Left renal pelvis (tissue), 4 donors: Measurements from ENCODE around the gene SPA17. TPM values are rescaled to one million over a fixed set of nuclear protein-coding genes. Genes with fewer than 3 reads are reported as not detected.

Experiments
- polyA plus RNA-seq, 4 donors: library from polyadenylated mRNA; unstranded; fragments of 120-200 nt; gene quantifications; one replicate each; pipeline ENCODE4 v1.2.1, GENCODE V29; 2013; ENCODE audit not compliant: insufficient read length in 4 of 4

SPA17 gene
- polyA plus RNA-seq, 4 donors: 5.0 to 24.4 (median 19.2) TPM

Other genes with a start within 250 kb of the SPA17 start
- not detected for gene OR8B4, start 249.0 kb upstream of the SPA17 start, polyA plus RNA-seq
- gene OR8B8, start 228.2 kb upstream of the SPA17 start, polyA plus RNA-seq: not detected
- gene OR8B12, start 130.2 kb upstream of the SPA17 start, polyA plus RNA-seq: not detected
- not detected for gene OR8A1, start 103.9 kb upstream of the SPA17 start, polyA plus RNA-seq
- not detected for gene PANX3, start 62.5 kb upstream of the SPA17 start, polyA plus RNA-seq
- 10 to 100 TPM; 24.9 to 41.4 (median 28.7) TPM for gene TBRG1, start 51.0 kb upstream of the SPA17 start, polyA plus RNA-seq
- 10 to 100 TPM in 3 of 4 donors, 1 to 10 TPM in 1; 6.0 to 32.9 (median 31.4) TPM for gene SIAE, start 165 bp upstream of the SPA17 start, polyA plus RNA-seq
- 10 to 100 TPM in 3 of 4 donors, 1 to 10 TPM in 1; 5.6 to 29.4 (median 17.9) TPM for gene NRGN, start 66.0 kb downstream of the SPA17 start, polyA plus RNA-seq
- 10 to 100 TPM in 2 of 4 donors, 1 to 10 TPM in 1, under 1 TPM in 1; 0.60 to 17.5 (median 9.6) TPM for gene VSIG2, start 78.4 kb downstream of the SPA17 start, polyA plus RNA-seq
- 10 to 100 TPM; 39.0 to 71.8 (median 67.0) TPM for gene ESAM, start 88.4 kb downstream of the SPA17 start, polyA plus RNA-seq
- 10 to 100 TPM; 25.1 to 44.7 (median 29.2) TPM for gene MSANTD2, start 126.5 kb downstream of the SPA17 start, polyA plus RNA-seq
- gene ROBO3, start 191.5 kb downstream of the SPA17 start, polyA plus RNA-seq: 10 to 100 TPM; 18.8 to 30.8 (median 21.3) TPM
- gene ROBO4, start 224.0 kb downstream of the SPA17 start, polyA plus RNA-seq: 10 to 100 TPM; 13.6 to 19.6 (median 18.1) TPM
- 1 to 10 TPM in 1 of 4 donors, under 1 TPM in 2, not detected in 1; 0.92 to 1.5 (median 0.96) TPM for gene HEPN1, start 245.3 kb downstream of the SPA17 start, polyA plus RNA-seq